HepG2 (cell line): ENCODE measurements around the gene EMILIN1. TPM values are rescaled to one million over a fixed set of nuclear protein-coding genes. Genes with fewer than 3 reads are reported as not detected.

ENCODE experiments used
- ATAD3A ChIP-seq: sonication (generic); formaldehyde crosslinking; IDR thresholded peaks from 2 replicates; pipeline ENCODE4 v1.4.0; 2020; ENCODE audit warnings: missing genetic modification reagents
- CREB1 ChIP-seq, 2 experiments: fragments of 450-650 bp in 1 of 2; IDR thresholded peaks; 2 replicates each; pipeline ENCODE4 v1.6.1; 2016 to 2017; ENCODE audit warnings: control low read depth in 1 of 2, mild to moderate bottlenecking in 1 of 2, missing compliant biosample characterization in 1 of 2, missing genetic modification characterization in 1 of 2
- HMGXB3 ChIP-seq: sonication (generic); formaldehyde crosslinking; IDR thresholded peaks from 2 replicates; pipeline ENCODE4 v1.4.0; 2020; ENCODE audit warnings: missing genetic modification reagents, borderline replicate concordance
- HNF1B ChIP-seq: sonication (generic); formaldehyde crosslinking; IDR thresholded peaks from 2 replicates; pipeline ENCODE4 v1.5.1; 2020; ENCODE audit warnings: mild to moderate bottlenecking, moderate library complexity, missing genetic modification reagents
- KLF12 ChIP-seq: sonication (generic); formaldehyde crosslinking; IDR thresholded peaks from 2 replicates; pipeline ENCODE4 v1.4.0; 2020; ENCODE audit warnings: missing genetic modification reagents, borderline replicate concordance
- MED8 ChIP-seq: sonication (generic); formaldehyde crosslinking; IDR thresholded peaks from 2 replicates; pipeline ENCODE4 v1.8.1; 2023; ENCODE audit warnings: mild to moderate bottlenecking, missing genetic modification reagents; ENCODE audit not compliant: insufficient replicate concordance
- MLLT10 ChIP-seq: sonication (generic); formaldehyde crosslinking; IDR thresholded peaks from 2 replicates; pipeline ENCODE4 v1.4.0; 2020; ENCODE audit warnings: missing genetic modification reagents
- PBX2 ChIP-seq: IDR thresholded peaks from 2 replicates; pipeline ENCODE4 v1.6.1; 2016; ENCODE audit warnings: control low read depth
- PHF21A ChIP-seq: sonication (generic); formaldehyde crosslinking; IDR thresholded peaks from 2 replicates; pipeline ENCODE4 v1.5.0; 2020; ENCODE audit warnings: mild to moderate bottlenecking, missing genetic modification reagents
- RBFOX2 ChIP-seq: fragments of 200-400 bp; formaldehyde crosslinking; IDR thresholded peaks from 2 replicates; pipeline ENCODE4 v1.6.1; 2017; ENCODE audit warnings: low read depth, mild to moderate bottlenecking, low read length
- RFX1 ChIP-seq: fragments of 450-650 bp; IDR thresholded peaks from 2 replicates; pipeline ENCODE4 v1.6.1; 2017
- TBX3 ChIP-seq: fragments of 450-650 bp; IDR thresholded peaks from 2 replicates; pipeline ENCODE4 v1.6.1; 2017; ENCODE audit warnings: antibody characterized with exemption, mild to moderate bottlenecking, inconsistent platforms, borderline replicate concordance
- TCF12 ChIP-seq, 2 experiments: fragments of 450-650 bp in 1 of 2; sonication (generic) in 1 of 2; formaldehyde crosslinking in 1 of 2; IDR thresholded peaks; 2 replicates each; pipeline versions ENCODE4 v1.6.1 to v1.8.0; 2017 to 2022; ENCODE audit warnings: antibody characterized with exemption in 1 of 2, mild to moderate bottlenecking in 1 of 2, missing genetic modification reagents in 1 of 2, moderate library complexity in 1 of 2
- ZHX1 ChIP-seq: sonication (generic); formaldehyde crosslinking; IDR thresholded peaks from 2 replicates; pipeline ENCODE4 v1.8.1; 2022; ENCODE audit warnings: low read depth, mild to moderate bottlenecking, missing genetic modification reagents
- ZNF451 ChIP-seq: sonication (generic); formaldehyde crosslinking; IDR thresholded peaks from 2 replicates; pipeline ENCODE4 v1.5.0; 2020; ENCODE audit warnings: mild to moderate bottlenecking, missing genetic modification reagents
- ZNF569 ChIP-seq: sonication (generic); formaldehyde crosslinking; IDR thresholded peaks from 2 replicates; pipeline ENCODE4 v1.5.0; 2020; ENCODE audit warnings: mild to moderate bottlenecking, missing genetic modification reagents, moderate library complexity, borderline replicate concordance
- polyA plus RNA-seq, 8 experiments: library from polyadenylated mRNA; depleted of rRNA in 3 of 8; stranded (reverse) in 7 of 8; unstranded in 1 of 8; fragments of >200 nt; fragmentation: Illumina TruSeq in 4 of 8; extraction: Trizol in 4 of 8; gene quantifications; 2 replicates each; pipeline versions ENCODE4 v1.2.1 to v1.2.3, GENCODE V29; 2011 to 2016; ENCODE audit warnings: low read depth in 4 of 8, missing spikeins in 1 of 8, mixed read lengths in 1 of 8; ENCODE audit not compliant: insufficient read depth in 1 of 8
- total RNA-seq, 5 experiments: library from RNA; depleted of rRNA; stranded (reverse); fragments of >200 nt; fragmentation: Illumina TruSeq; extraction: Trizol; gene quantifications; 2 replicates each; pipeline ENCODE4 v1.2.3, GENCODE V29; 2016; ENCODE audit warnings: low read depth in 1 of 5
- TF ChIP-seq, protein P1 (sequence below): IDR thresholded peaks from 2 replicates; pipeline ENCODE4 v1.6.1; 2016; ENCODE audit warnings: missing compliant biosample characterization, missing genetic modification reagents, borderline replicate concordance

Gene EMILIN1
- total and polyA plus RNA-seq, 2 of the 13 experiments (the other 11 are each of a cell fraction or from before 2014, with no cell fraction given), result 8.1 to 9.7 TPM

- no peak for TF ChIP-seq CREB1 (IDR thresholded peaks at IDR 0.05)
- TF ChIP-seq CREB1 (CRISPR knock-in tag; IDR thresholded peaks at IDR 0.05), result no peak
- TF ChIP-seq TBX3, result no peak
- TF ChIP-seq RBFOX2, result no peak
- 0 out of 2 replicates have a peak, but pooled peaks have one; percentile 17 for TF ChIP-seq ZHX1 (CRISPR knock-in tag)
- no peak for TF ChIP-seq ATAD3A (CRISPR knock-in tag)
- no peak; the same call in 1 of the 2 replicates for TF ChIP-seq KLF12 (CRISPR knock-in tag)
- TF ChIP-seq HMGXB3 (CRISPR knock-in tag), result no peak
- no peak for TF ChIP-seq RFX1
- TF ChIP-seq TCF12 (IDR thresholded peaks at IDR 0.05), result no peak
- TF ChIP-seq TCF12 (CRISPR knock-in tag; IDR thresholded peaks at IDR 0.05), result no peak
- TF ChIP-seq PBX2 (CRISPR knock-in tag), result no peak
- no peak for TF ChIP-seq MLLT10 (CRISPR knock-in tag)
- TF ChIP-seq MED8 (CRISPR knock-in tag), result no peak
- no peak for TF ChIP-seq ZNF451 (CRISPR knock-in tag)
- TF ChIP-seq, protein P1, sequence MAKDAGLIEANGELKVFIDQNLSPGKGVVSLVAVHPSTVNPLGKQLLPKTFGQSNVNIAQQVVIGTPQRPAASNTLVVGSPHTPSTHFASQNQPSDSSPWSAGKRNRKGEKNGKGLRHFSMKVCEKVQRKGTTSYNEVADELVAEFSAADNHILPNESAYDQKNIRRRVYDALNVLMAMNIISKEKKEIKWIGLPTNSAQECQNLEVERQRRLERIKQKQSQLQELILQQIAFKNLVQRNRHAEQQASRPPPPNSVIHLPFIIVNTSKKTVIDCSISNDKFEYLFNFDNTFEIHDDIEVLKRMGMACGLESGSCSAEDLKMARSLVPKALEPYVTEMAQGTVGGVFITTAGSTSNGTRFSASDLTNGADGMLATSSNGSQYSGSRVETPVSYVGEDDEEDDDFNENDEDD, result no peak
- TF ChIP-seq ZNF569, result no peak
- TF ChIP-seq HNF1B (CRISPR knock-in tag), result 0 out of 2 replicates have a peak, but pooled peaks have one; percentile 18
- TF ChIP-seq PHF21A, result no peak
Observed at GRCh38 chr2:27134781-27135477, 56.5 kb downstream of the EMILIN1 start (continued).
